Astrocyte (in vitro differentiated cells and primary cell): Measurements from ENCODE around the gene ELP6. TPM values are rescaled to one million over a fixed set of nuclear protein-coding genes. Genes with fewer than 3 reads are reported as not detected.

Experiments used
- DNase-seq: peaks from one replicate; pipeline ENCODE4 v3.0.0-alpha.2; 2010; ENCODE audit warnings: low read depth
- FAIRE-seq: peaks from 2 replicates; lab custom pipeline; 2011; peaks lifted over from hg19 to GRCh38; lab: Jason Lieb, UNC
- H2AFZ ChIP-seq: 2 replicates; pipeline ENCODE4 v1.6.0; 2012; ENCODE audit warnings: low read depth, low read length, inconsistent platforms
- H3K27ac ChIP-seq: 2 replicates; pipeline ENCODE4 v1.5.1; 2011; ENCODE audit warnings: low read depth, low read length, inconsistent platforms
- H3K27me3 ChIP-seq: 2 replicates; pipeline ENCODE4 v1.6.0; 2011; ENCODE audit warnings: low read length, inconsistent platforms; ENCODE audit not compliant: insufficient read depth
- H3K36me3 ChIP-seq: 2 replicates; pipeline ENCODE4 v1.5.1; 2011; ENCODE audit warnings: low read length, inconsistent platforms; ENCODE audit not compliant: insufficient read depth
- H3K4me1 ChIP-seq: 2 replicates; pipeline ENCODE4 v1.5.1; 2011; ENCODE audit warnings: low read length, inconsistent platforms; ENCODE audit not compliant: insufficient read depth
- H3K4me2 ChIP-seq: 2 replicates; pipeline ENCODE4 v1.6.0; 2012; ENCODE audit warnings: low read length, inconsistent platforms
- H3K4me3 ChIP-seq: 2 replicates; pipeline ENCODE4 v1.5.1; 2011; ENCODE audit warnings: low read depth, mild to moderate bottlenecking, low read length, inconsistent platforms; ENCODE audit not compliant: insufficient read depth
- H3K79me2 ChIP-seq: 2 replicates; pipeline ENCODE4 v1.6.0; 2012; ENCODE audit warnings: mild to moderate bottlenecking, low read length, inconsistent platforms; ENCODE audit not compliant: insufficient read depth
- H3K9ac ChIP-seq: 2 replicates; pipeline ENCODE4 v1.6.0; 2012; ENCODE audit warnings: mild to moderate bottlenecking, low read length, inconsistent platforms
- H3K9me3 ChIP-seq: 2 replicates; pipeline ENCODE4 v1.5.1; 2012; ENCODE audit warnings: low read depth, mild to moderate bottlenecking, low read length, inconsistent platforms; ENCODE audit not compliant: insufficient read depth
- H4K20me1 ChIP-seq: 2 replicates; pipeline ENCODE4 v1.6.0; 2012; ENCODE audit warnings: low read length, inconsistent platforms; ENCODE audit not compliant: insufficient read depth
- H3K27ac Mint-ChIP-seq: one replicate; pipeline ENCODE4 v1.8.0; 2021; ENCODE audit warnings: mild to moderate bottlenecking, mixed read lengths; ENCODE audit not compliant: unreplicated experiment
- H3K27me3 Mint-ChIP-seq: one replicate; pipeline ENCODE4 v1.8.0; 2021; ENCODE audit warnings: low read depth, mixed read lengths; ENCODE audit not compliant: unreplicated experiment
- H3K36me3 Mint-ChIP-seq: one replicate; pipeline ENCODE4 v1.8.0; 2021; ENCODE audit warnings: low read depth, mixed read lengths; ENCODE audit not compliant: unreplicated experiment
- H3K4me1 Mint-ChIP-seq: one replicate; pipeline ENCODE4 v1.8.0; 2021; ENCODE audit warnings: low read depth, mixed read lengths; ENCODE audit not compliant: unreplicated experiment
- H3K4me3 Mint-ChIP-seq: one replicate; pipeline ENCODE4 v1.8.0; 2021; ENCODE audit warnings: mild to moderate bottlenecking, moderate library complexity, mixed read lengths; ENCODE audit not compliant: unreplicated experiment
- H3K9me3 Mint-ChIP-seq: one replicate; pipeline ENCODE4 v1.8.0; 2021; ENCODE audit warnings: mild to moderate bottlenecking, mixed read lengths; ENCODE audit not compliant: unreplicated experiment
- CTCF ChIP-seq: IDR thresholded peaks from 2 replicates; pipeline ENCODE4 v1.5.1; 2011; ENCODE audit warnings: low read depth, mild to moderate bottlenecking, inconsistent platforms, low read length, moderate library complexity; ENCODE audit not compliant: insufficient read depth
- EZH2 ChIP-seq: IDR thresholded peaks from 2 replicates; pipeline ENCODE4 v1.6.1; 2012; ENCODE audit warnings: mild to moderate bottlenecking, low read length, inconsistent platforms; ENCODE audit not compliant: insufficient read depth
- total RNA-seq: library from RNA; stranded (reverse); gene quantifications from 2 replicates; pipeline ENCODE4 v1.2.1, GENCODE V29; 2021

Gene ELP6
- total RNA-seq, 1 donor from 2014 or later = 27.6 TPM

- Histone ChIP-seq H3K9ac (no peak overlapping the region), H3K36me3 (no peaks in the 10 kb centered on the region), H3K27me3 (peaks cover 3% of the 10 kb centered on the region), H2AFZ (no peak overlapping the region), H3K4me3 (no peak overlapping the region), H3K27ac (no peak overlapping the region), H4K20me1 (no peaks in the 10 kb centered on the region), H3K4me1 (no peaks in the 10 kb centered on the region), H3K9me3 (no peaks in the 10 kb centered on the region), H3K4me2 (no peak overlapping the region), H3K79me2 (no peaks in the 10 kb centered on the region)
- peaks cover 6% of the 10 kb centered on the region for H3K27me3 Mint-ChIP-seq
- peaks cover under 1% of the 10 kb centered on the region for H3K4me1 Mint-ChIP-seq
- TF ChIP-seq EZH2 = no peak
- no peak for TF ChIP-seq CTCF
- no peak overlapping the region for H3K4me3 Mint-ChIP-seq
- no peak overlapping the region for H3K27ac Mint-ChIP-seq
- H3K9me3 Mint-ChIP-seq = peaks cover 8% of the 10 kb centered on the region
- H3K36me3 Mint-ChIP-seq = no peaks in the 10 kb centered on the region
- DNase-seq (no peak), FAIRE-seq (no peak)
Measured at GRCh38 chr3:47536221-47536891, 22.8 kb upstream of the ELP6 start.

- Histone ChIP-seq H3K27me3 (peaks cover 3% of the 10 kb centered on the region), H3K27ac (no peak overlapping the region), H2AFZ (no peak overlapping the region), H3K4me1 (no peaks in the 10 kb centered on the region), H4K20me1 (no peaks in the 10 kb centered on the region), H3K36me3 (no peaks in the 10 kb centered on the region), H3K4me3 (no peak overlapping the region), H3K9me3 (no peaks in the 10 kb centered on the region), H3K9ac (no peak overlapping the region), H3K79me2 (no peaks in the 10 kb centered on the region), H3K4me2 (no peak overlapping the region)
- Mint-ChIP-seq H3K27ac (no peak overlapping the region), H3K36me3 (no peaks in the 10 kb centered on the region), H3K9me3 (peaks cover 8% of the 10 kb centered on the region), H3K4me3 (no peak overlapping the region), H3K27me3 (no peaks in the 10 kb centered on the region), H3K4me1 (no peaks in the 10 kb centered on the region)
- no peak for TF ChIP-seq CTCF
- no peak for TF ChIP-seq EZH2
- DNase-seq (no peak), FAIRE-seq (no peak)
Measured at GRCh38 chr3:47533996-47534454, 20.5 kb upstream of the ELP6 start.

GRCh38 chr3:47533481-47533880 lies 20.0 kb upstream of the ELP6 start:
- Histone ChIP-seq H3K27ac (no peak overlapping the region), H3K9me3 (no peaks in the 10 kb centered on the region), H3K79me2 (no peaks in the 10 kb centered on the region), H3K36me3 (no peaks in the 10 kb centered on the region), H2AFZ (no peak overlapping the region), H3K9ac (no peak overlapping the region), H3K4me1 (no peaks in the 10 kb centered on the region), H3K4me3 (no peak overlapping the region), H3K4me2 (no peak overlapping the region), H4K20me1 (no peaks in the 10 kb centered on the region), H3K27me3 (peaks cover 3% of the 10 kb centered on the region)
- no peak for FAIRE-seq
- Mint-ChIP-seq H3K36me3 (no peaks in the 10 kb centered on the region), H3K27me3 (no peaks in the 10 kb centered on the region), H3K27ac (no peak overlapping the region), H3K9me3 (peaks cover 8% of the 10 kb centered on the region), H3K4me1 (no peaks in the 10 kb centered on the region), H3K4me3 (no peak overlapping the region)
- no peak for TF ChIP-seq EZH2
- TF ChIP-seq CTCF = no peak
- no peak for DNase-seq
